HUES64 (cell line): ENCODE data around the gene C19orf18. TPM values are rescaled to one million over a fixed set of nuclear protein-coding genes. Genes with fewer than 3 reads are reported as not detected.
"Not testable (repeated sequence)": the region's sequence is repeated elsewhere in the genome, so short reads cannot be mapped to it uniquely, and the experiment has no call there.

Source experiments
- H3K27ac ChIP-seq: 2 replicates; pipeline ENCODE4 v1.7.0; 2013; ENCODE audit warnings: low read depth, low read length, inconsistent platforms
- H3K27me3 ChIP-seq: 2 replicates; pipeline ENCODE4 v1.6.1; 2013; ENCODE audit warnings: mild to moderate bottlenecking, low read length; ENCODE audit not compliant: insufficient read depth
- H3K36me3 ChIP-seq: 2 replicates; pipeline ENCODE4 v1.6.1; 2013; ENCODE audit warnings: mild to moderate bottlenecking, low read length; ENCODE audit not compliant: insufficient read depth
- H3K4me1 ChIP-seq: 2 replicates; pipeline ENCODE4 v1.6.1; 2013; ENCODE audit warnings: mild to moderate bottlenecking, low read length, moderate library complexity; ENCODE audit not compliant: insufficient read depth
- H3K4me3 ChIP-seq: 2 replicates; pipeline ENCODE4 v1.5.1; 2013; ENCODE audit warnings: mild to moderate bottlenecking, low read length, moderate library complexity
- H3K9ac ChIP-seq: 2 replicates; pipeline ENCODE4 v1.6.1; 2013; ENCODE audit warnings: mild to moderate bottlenecking, low read depth, low read length
- H3K9me3 ChIP-seq: 2 replicates; pipeline ENCODE4 v1.6.1; 2013; ENCODE audit warnings: low read depth, low read length; ENCODE audit not compliant: insufficient read depth
- WGBS: fragments of 150-250, 120-280 bp; methylation state at CpG from one replicate; pipeline ENCODE4 v1.1.7; 2013; ENCODE audit warnings: missing lambda C conversion rate; 5-methylcytosine and 5-hydroxymethylcytosine counted together
- polyA plus RNA-seq, 2 experiments: library from polyadenylated mRNA; stranded (reverse); fragments of 50-300 nt; gene quantifications; one replicate each; pipeline ENCODE4 v1.2.3, GENCODE V29; 2013

The C19orf18 gene
- 0.45 TPM for polyA plus RNA-seq (2013, experiment 1 of 2)
- polyA plus RNA-seq (2013, experiment 2 of 2), result 0.32 TPM

DNA sequence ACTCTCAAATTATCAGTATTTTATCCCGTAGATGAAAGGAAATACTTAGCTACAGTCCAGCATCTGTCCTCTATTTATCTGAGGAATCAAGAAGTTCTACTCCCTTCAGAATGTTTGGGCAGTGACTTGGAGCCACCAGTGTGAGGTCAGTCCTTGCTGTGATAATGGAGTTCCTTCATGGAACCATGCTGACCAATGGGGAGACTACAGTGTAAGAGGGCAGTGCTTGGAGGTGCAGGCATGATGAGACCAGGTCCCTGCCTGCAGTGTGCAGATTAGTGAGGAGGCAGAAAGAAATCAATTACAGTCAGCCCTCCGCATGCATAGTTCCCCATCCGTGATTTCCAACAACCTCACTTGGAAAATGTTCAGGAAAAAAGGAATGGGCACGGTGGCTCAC is at the start of gene C19orf18:
C19orf18 (minus strand) TSS at position 101 of the 400 bp plus-strand sequence. CDS start 102 bp downstream, outside the sequence.
- no peaks in the 10 kb centered on the region for H3K27me3 ChIP-seq
- peaks cover 90% of the 10 kb centered on the region for H3K9me3 ChIP-seq
- H3K4me1 ChIP-seq, result no peaks in the 10 kb centered on the region
- no peak within 1 kb of the TSS for H3K4me3 ChIP-seq
- WGBS, result 94% methylated on average over 4 of the region's 4 CpGs
- peaks cover 33% of the 10 kb centered on the region for H3K36me3 ChIP-seq
- H3K9ac ChIP-seq, result no peak within 1 kb of the TSS
- H3K27ac ChIP-seq, result no peak within 1 kb of the TSS

DNA sequence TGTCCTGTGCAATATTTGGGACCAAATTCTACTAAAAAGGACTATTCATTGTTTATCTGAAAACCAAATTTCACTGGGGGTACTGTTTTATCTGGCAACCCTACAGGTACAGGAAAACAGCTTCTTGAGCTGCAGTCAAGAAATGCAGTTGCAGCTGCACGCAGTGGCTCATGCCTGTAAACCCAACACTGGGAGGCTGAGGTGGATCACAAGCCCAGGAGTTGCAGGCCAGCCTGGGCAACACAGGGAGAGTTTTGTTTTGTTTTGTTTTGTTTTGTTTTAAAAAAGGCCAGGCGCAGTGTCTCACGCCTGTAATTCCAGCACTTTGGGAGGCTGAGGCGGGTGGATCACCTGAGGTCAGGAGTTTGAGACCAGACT is 47.9 kb upstream of the C19orf18 start:
- Histone ChIP-seq H3K9me3 (peaks cover 9% of the 10 kb centered on the region), H3K4me1 (no peaks in the 10 kb centered on the region), H3K4me3 (no peak overlapping the region), H3K36me3 (no peaks in the 10 kb centered on the region), H3K9ac (no peak overlapping the region), H3K27ac (no peak overlapping the region), H3K27me3 (no peaks in the 10 kb centered on the region)
- WGBS, result 89% methylated on average over 4 of the region's 4 CpGs

DNA sequence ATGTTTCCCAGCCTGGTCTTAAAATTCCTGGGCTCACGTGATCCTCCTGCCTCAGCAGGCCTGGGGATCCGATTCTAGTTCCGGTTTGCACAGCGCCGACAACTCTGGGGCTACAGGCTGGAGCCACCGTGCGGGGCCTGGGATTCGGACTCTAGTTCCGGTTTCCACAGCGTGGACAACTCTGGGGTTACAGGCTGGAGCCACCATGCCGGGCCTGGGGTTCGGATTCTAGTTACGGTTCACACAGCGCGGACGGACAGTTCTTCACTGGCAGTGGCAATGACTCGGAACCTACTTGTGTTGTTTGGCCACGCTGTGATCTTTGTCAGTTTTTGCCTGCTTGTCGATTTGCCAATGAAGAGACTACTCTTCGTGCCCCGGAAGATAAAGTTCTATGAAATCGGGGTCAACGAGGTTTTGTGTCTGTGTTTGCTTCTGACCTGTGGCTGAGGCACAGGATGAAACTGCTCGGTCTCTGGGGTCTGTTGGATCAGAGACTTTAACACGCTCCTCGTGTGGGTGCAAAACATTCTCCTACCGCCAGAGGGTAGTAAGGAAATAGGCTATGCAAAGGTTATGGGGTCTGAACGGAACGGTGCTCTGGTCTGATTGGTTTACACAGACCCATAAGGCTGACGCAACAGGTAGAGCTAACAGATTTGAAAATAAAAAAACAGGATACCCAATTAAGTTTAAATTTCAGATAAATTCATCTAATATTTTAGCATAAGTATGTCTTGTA is 47.4 kb upstream of the C19orf18 start:
- H3K4me1 ChIP-seq, result no peaks in the 10 kb centered on the region
- 75% methylated on average over 29 of the region's 30 CpGs for WGBS
- H3K4me3 ChIP-seq, result no peak overlapping the region
- peaks cover 9% of the 10 kb centered on the region for H3K9me3 ChIP-seq
- no peak overlapping the region for H3K9ac ChIP-seq
- H3K36me3 ChIP-seq, result no peaks in the 10 kb centered on the region
- no peak overlapping the region for H3K27ac ChIP-seq
- no peaks in the 10 kb centered on the region for H3K27me3 ChIP-seq

DNA sequence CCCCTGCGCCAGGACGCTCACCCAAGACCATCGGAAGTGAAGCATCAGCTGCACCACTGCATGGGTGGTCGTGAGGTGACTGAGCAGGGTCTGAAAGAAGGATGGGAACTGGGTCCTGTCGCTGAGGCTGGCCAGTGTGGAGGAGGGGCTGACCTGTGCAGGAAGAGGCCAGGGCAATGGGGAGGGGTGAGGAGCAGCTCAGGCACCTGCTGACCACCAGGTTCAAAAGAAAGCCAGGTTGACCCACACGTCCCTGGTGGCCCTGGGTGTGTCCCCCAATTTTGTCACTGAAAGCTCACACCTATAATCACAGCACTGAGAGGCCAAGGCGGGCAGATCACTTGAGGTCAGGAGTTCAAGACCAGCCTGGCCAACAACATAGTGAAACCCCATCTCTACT is 45.8 kb upstream of the C19orf18 start:
- no peak overlapping the region for H3K4me3 ChIP-seq
- no peaks in the 10 kb centered on the region for H3K4me1 ChIP-seq
- H3K27me3 ChIP-seq, result no peaks in the 10 kb centered on the region
- WGBS, result 72% methylated on average over 7 of the region's 7 CpGs
- H3K27ac ChIP-seq, result no peak overlapping the region
- H3K36me3 ChIP-seq, result no peaks in the 10 kb centered on the region
- H3K9me3 ChIP-seq, result peaks cover 3% of the 10 kb centered on the region; the same call in 1 of the 2 replicates
- H3K9ac ChIP-seq, result no peak overlapping the region

DNA sequence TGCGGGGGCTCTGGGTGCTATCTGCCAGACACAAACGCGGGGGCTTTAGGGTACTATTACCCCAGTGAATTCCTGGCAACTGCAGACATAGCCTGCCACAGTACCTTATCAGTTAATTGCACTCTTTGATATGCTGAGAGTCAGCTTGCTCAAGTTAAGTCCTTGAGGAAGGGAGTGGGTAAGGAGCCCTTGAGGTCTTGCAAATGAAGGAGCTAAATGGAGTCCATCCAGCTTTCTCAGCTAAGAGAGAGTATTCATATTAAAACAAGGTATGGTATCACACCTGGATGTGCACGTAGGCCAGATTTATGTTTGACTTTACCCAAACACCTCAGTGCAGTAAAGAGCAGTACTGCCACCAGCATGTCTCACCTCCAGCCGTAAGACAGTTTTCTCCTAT is 39.8 kb upstream of the C19orf18 start:
- 85% methylated on average over 5 of the region's 5 CpGs for WGBS
- Histone ChIP-seq H3K27ac (no peak overlapping the region), H3K9me3 (peaks cover 17% of the 10 kb centered on the region; the same call in 1 of the 2 replicates)

DNA sequence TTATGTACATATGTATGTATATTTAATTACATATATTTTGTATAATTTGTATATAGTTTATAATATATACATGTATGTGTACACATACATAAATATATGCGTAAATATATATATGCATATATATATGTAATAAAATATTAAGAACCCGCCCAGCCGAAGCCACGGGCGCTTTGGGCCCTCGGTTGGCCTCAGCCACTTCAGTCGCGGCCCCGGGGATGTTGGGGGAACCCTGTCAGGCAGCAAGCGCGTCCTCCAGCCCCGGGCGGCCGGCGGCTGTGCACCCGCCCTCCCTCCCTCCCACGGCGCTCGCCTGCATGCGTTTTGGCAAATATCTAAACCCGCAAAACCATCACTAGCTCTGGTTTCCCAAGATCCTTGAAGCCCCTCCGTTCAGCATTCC is 36.2 kb upstream of the C19orf18 start:
- Histone ChIP-seq H3K36me3 (peaks cover 21% of the 10 kb centered on the region), H3K9ac (no peak overlapping the region), H3K4me3 (no peak overlapping the region), H3K9me3 (peaks cover 36% of the 10 kb centered on the region; the same call in 1 of the 2 replicates), H3K4me1 (no peaks in the 10 kb centered on the region), H3K27ac (no peak overlapping the region), H3K27me3 (no peaks in the 10 kb centered on the region)
- WGBS, result 97% methylated on average over 21 of the region's 22 CpGs

More for the DNA sequence above, 39.8 kb upstream of the C19orf18 start:
- Histone ChIP-seq H3K9ac (no peak overlapping the region), H3K27me3 (no peaks in the 10 kb centered on the region), H3K4me1 (no peaks in the 10 kb centered on the region), H3K36me3 (no peaks in the 10 kb centered on the region), H3K4me3 (no peak overlapping the region)

DNA sequence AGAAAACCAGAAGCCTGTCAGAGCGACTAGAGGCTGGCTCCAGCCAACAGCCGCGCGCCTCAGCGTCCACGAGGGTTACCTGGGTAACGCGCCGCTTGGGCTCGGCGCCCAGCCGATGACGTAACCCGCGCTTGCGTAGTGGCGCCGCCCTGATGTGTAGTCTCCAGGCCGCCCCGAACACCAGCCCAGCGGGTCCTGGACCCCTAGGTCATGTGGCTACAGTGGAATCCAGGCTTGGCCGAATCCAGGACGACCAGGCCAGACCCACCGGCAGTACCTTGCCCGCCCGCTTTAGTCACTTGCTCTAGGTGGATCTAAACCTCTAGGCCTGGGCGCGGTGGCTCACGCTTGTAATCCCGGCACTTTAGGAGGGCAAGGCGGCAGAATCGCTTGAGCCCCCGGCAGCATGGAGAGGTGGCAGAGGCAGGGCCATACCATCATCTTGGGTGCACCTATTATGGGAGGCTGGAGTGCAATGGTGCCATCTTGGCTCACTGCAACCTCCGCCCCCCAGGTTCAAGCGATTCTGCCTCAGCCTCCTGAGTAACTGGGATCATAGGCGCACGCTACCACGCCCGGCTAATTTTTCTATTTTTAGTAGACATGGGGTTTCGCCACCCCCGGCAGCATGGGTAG is 35.5 kb upstream of the C19orf18 start:
- Histone ChIP-seq H3K9ac (no peak overlapping the region), H3K27me3 (no peaks in the 10 kb centered on the region), H3K27ac (no peak overlapping the region), H3K4me1 (no peaks in the 10 kb centered on the region), H3K36me3 (peaks cover 28% of the 10 kb centered on the region), H3K9me3 (peaks cover 42% of the 10 kb centered on the region; the same call in 1 of the 2 replicates), H3K4me3 (peak overlapping the region; percentile 45)
- 97% methylated on average over 41 of the region's 41 CpGs for WGBS

DNA sequence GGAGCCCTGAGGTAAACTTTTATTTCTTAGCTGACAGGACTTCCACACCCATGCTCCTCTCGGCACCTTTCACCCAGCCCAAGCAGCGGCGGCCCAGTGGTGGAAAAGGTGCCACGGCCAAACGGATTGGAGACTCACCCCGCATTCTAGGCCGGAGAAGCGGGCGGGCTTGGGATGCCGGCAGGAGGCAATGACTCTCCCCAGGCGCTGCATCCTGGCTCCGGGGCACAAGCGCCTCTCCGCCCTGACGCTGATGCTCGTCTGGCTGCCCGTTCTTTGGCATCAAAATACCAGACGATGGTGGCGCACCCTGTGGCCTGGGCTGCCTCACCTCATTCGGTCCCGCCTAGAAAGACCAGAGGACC is 34.9 kb upstream of the C19orf18 start:
- H3K4me1 ChIP-seq, result no peaks in the 10 kb centered on the region
- H3K9ac ChIP-seq, result no peak overlapping the region
- H3K27ac ChIP-seq, result no peak overlapping the region
- peak overlapping the region; percentile 45 for H3K4me3 ChIP-seq
- peaks cover 33% of the 10 kb centered on the region for H3K36me3 ChIP-seq
- no peaks in the 10 kb centered on the region for H3K27me3 ChIP-seq
- H3K9me3 ChIP-seq, result peaks cover 47% of the 10 kb centered on the region; the same call in 1 of the 2 replicates
- 93% methylated on average over 21 of the region's 21 CpGs for WGBS

DNA sequence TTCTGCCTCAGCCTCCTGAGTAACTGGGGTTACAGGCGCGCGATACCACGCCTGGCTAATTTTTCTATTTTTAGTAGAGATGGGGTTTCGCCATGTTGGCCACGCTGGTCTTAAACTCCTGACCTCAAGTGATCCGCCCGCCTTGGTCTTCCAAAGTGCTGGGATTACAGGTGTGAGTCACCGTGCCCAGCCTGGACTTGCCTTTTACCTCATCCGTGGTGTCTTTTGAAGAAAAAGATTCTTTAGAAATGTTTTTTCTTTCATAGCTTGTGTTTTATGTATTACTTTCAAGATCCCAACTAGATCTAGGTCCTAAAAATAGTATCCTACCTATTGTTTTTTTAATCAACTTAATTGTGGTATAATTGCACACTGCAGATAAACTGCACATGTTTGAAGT is 34.5 kb upstream of the C19orf18 start:
- H3K27me3 ChIP-seq, H3K9ac ChIP-seq, H3K27ac ChIP-seq, H3K4me1 ChIP-seq: not testable (repeated sequence)
- H3K36me3 ChIP-seq, result peaks cover 37% of the 10 kb centered on the region
- 95% methylated on average over 10 of the region's 10 CpGs for WGBS
- H3K9me3 ChIP-seq, result peaks cover 51% of the 10 kb centered on the region; the same call in 1 of the 2 replicates
- peak overlapping the region; percentile 45 for H3K4me3 ChIP-seq

DNA sequence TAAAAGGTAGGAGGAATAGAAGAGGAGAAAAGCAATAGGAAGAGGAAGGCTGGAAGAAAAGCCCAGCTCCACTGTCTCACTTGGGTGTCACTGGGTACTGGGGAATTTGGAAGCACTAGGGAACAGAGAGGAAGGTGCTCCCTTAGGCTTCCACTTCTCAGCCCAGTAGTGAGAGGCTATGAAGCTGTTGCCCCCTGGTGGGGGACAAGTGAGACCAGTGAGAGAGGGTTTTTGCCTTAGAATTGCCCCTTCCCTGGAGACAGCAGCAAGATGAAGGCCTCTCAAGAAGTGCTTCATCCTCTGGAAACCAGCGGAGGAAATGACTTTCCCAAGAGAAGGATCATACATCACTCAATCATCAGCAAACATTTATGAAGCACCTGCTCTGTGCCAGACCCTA is 33.0 kb upstream of the C19orf18 start:
- Histone ChIP-seq H3K36me3 (peaks cover 40% of the 10 kb centered on the region), H3K27me3 (no peaks in the 10 kb centered on the region), H3K27ac (no peak overlapping the region), H3K9me3 (peaks cover 55% of the 10 kb centered on the region; the same call in 1 of the 2 replicates), H3K9ac (no peak overlapping the region), H3K4me3 (no peak overlapping the region), H3K4me1 (no peaks in the 10 kb centered on the region)
- 97% methylated on average over 1 of the region's 1 CpG for WGBS

DNA sequence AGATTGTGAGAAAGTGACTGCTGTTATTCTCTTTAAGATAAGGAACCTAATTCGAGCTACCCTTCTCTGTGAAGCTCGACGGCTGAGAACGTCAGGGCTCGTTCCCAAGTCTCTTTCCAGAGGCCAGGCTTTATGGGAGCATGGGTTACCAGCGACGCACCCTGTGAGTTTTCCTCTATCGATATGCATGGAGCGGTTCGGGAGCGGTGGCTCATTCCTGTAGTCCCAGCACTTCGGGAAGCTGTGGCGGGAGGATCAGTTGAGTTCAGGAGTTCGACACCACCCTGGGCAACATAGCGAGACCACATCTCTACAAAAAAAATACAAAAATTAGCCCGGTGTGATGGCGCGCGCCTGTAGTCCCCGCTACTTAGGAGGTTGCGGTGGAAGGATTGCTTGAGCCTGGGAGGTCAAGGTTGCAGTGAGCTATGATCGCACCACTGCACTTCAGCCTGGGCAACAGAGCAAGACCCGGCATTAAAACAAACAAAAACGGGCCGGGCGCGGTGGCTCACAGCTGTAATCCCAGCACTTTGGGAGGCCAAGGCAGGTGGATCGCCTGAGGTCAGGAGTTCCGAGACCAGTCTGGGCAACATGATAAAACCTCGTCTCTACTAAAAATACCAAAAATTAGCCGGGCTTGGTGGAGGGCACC is 29.0 kb upstream of the C19orf18 start:
- no peaks in the 10 kb centered on the region for H3K27me3 ChIP-seq
- peak overlapping the region; percentile 100 for H3K4me3 ChIP-seq
- H3K9me3 ChIP-seq, result peaks cover 46% of the 10 kb centered on the region; the same call in 1 of the 2 replicates
- peak overlapping the region; percentile 99 for H3K9ac ChIP-seq
- H3K36me3 ChIP-seq, result peaks cover 68% of the 10 kb centered on the region
- peak overlapping the region; percentile 95 for H3K27ac ChIP-seq
- WGBS, result 83% methylated on average over 31 of the region's 31 CpGs
- peaks cover 13% of the 10 kb centered on the region; the same call in 1 of the 2 replicates for H3K4me1 ChIP-seq
